SK-N-DZ (cell line): ENCODE data around the gene LARP4B.

Source experiments
- DNase-seq: peaks from one replicate; pipeline ENCODE4 v3.0.0-alpha.2; 2015; ENCODE audit warnings: low spot score

The LARP4B gene

GRCh38 chr10:809671-810350, 121.7 kb downstream of the LARP4B start:
- no peak for DNase-seq

GRCh38 chr10:807958-808353, 123.5 kb downstream of the LARP4B start:
- DNase-seq, result no peak

GRCh38 chr10:807163-807957, 124.1 kb downstream of the LARP4B start:
- DNase-seq, result no peak

- no peak for DNase-seq
These were observed 124.9 kb downstream of the LARP4B start for GRCh38 chr10:806451-807162.

GRCh38 chr10:805620-806305, 125.7 kb downstream of the LARP4B start:
- DNase-seq, result no peak

GRCh38 chr10:804787-805619, 126.5 kb downstream of the LARP4B start:
- no peak for DNase-seq

- DNase-seq, result peak; percentile 59
These were observed 127.2 kb downstream of the LARP4B start for GRCh38 chr10:804191-804781.

- DNase-seq, result no peak
These were observed 128.3 kb downstream of the LARP4B start for GRCh38 chr10:803041-803741.

GRCh38 chr10:802506-802905, 129.0 kb downstream of the LARP4B start:
- no peak for DNase-seq

- no peak for DNase-seq
These were observed 134.3 kb downstream of the LARP4B start for GRCh38 chr10:797179-797578.

GRCh38 chr10:796233-796632, 135.3 kb downstream of the LARP4B start:
- DNase-seq, result no peak

- DNase-seq, result no peak
These were observed 137.0 kb downstream of the LARP4B start for GRCh38 chr10:794382-794956.

GRCh38 chr10:792792-793100, 138.8 kb downstream of the LARP4B start:
- DNase-seq, result no peak

GRCh38 chr10:792083-792791, 139.3 kb downstream of the LARP4B start:
- no peak for DNase-seq

- DNase-seq, result no peak
These were observed 139.9 kb downstream of the LARP4B start for GRCh38 chr10:791639-792038.

- DNase-seq, result no peak
These were observed 140.5 kb downstream of the LARP4B start for GRCh38 chr10:790821-791551.

- DNase-seq, result no peak
These were observed 141.4 kb downstream of the LARP4B start for GRCh38 chr10:789831-790701.
